Hematopoietic multipotent progenitor cell treated with erythropoietin and hydrocortisone succinate and interleukin-3 and kit ligand, for 4 days (in vitro differentiated cells): ENCODE results near the gene RPL3.

Source experiments
- DNase-seq: peaks from one replicate; pipeline ENCODE4 v3.0.0-alpha.2; 2015

The RPL3 gene

GRCh38 chr22:39316440-39317083 lies 2.9 kb downstream of the RPL3 start:
- DNase-seq, result peak; percentile 94

GRCh38 chr22:39315389-39315788 lies 4.0 kb downstream of the RPL3 start:
- DNase-seq, result no peak

GRCh38 chr22:39314251-39314971 lies 5.0 kb downstream of the RPL3 start:
- peak; percentile 57 for DNase-seq

GRCh38 chr22:39313258-39314001 lies 6.0 kb downstream of the RPL3 start:
- no peak for DNase-seq

GRCh38 chr22:39312410-39312809 lies 7.0 kb downstream of the RPL3 start:
- no peak for DNase-seq

GRCh38 chr22:39311592-39312400 lies 7.6 kb downstream of the RPL3 start:
- peak; percentile 46 for DNase-seq

GRCh38 chr22:39309881-39310714 lies 9.3 kb downstream of the RPL3 start:
- DNase-seq, result no peak

- DNase-seq, result no peak
Measured at GRCh38 chr22:39309364-39309861, 10.0 kb downstream of the RPL3 start.

- peak; percentile 51 for DNase-seq
Measured at GRCh38 chr22:39308614-39309363, 10.6 kb downstream of the RPL3 start.

- peak; percentile 67 for DNase-seq
Measured at GRCh38 chr22:39306456-39307361, 12.7 kb downstream of the RPL3 start.

- DNase-seq, result no peak
Measured at GRCh38 chr22:39303892-39304671, 15.3 kb downstream of the RPL3 start.

GRCh38 chr22:39303358-39303757 lies 16.1 kb downstream of the RPL3 start:
- no peak for DNase-seq

- no peak for DNase-seq
Measured at GRCh38 chr22:39302431-39302960, 16.9 kb downstream of the RPL3 start.

GRCh38 chr22:39301926-39302325 lies 17.5 kb downstream of the RPL3 start:
- no peak for DNase-seq

- no peak for DNase-seq
Measured at GRCh38 chr22:39301108-39301507, 18.3 kb downstream of the RPL3 start.

GRCh38 chr22:39300186-39300830 lies 19.1 kb downstream of the RPL3 start:
- DNase-seq, result peak; percentile 56

GRCh38 chr22:39299829-39300178 lies 19.6 kb downstream of the RPL3 start:
- peak; percentile 47 for DNase-seq

- no peak for DNase-seq
Measured at GRCh38 chr22:39298241-39298987, 21.0 kb downstream of the RPL3 start.
